ENCODE results near the gene LRRC8D. TPM values are rescaled to one million over a fixed set of nuclear protein-coding genes. Genes with fewer than 3 reads are reported as not detected.

LRRC8D gene
- total RNA-seq, 1 donor from 2014 or later = 4.4 TPM

DNA sequence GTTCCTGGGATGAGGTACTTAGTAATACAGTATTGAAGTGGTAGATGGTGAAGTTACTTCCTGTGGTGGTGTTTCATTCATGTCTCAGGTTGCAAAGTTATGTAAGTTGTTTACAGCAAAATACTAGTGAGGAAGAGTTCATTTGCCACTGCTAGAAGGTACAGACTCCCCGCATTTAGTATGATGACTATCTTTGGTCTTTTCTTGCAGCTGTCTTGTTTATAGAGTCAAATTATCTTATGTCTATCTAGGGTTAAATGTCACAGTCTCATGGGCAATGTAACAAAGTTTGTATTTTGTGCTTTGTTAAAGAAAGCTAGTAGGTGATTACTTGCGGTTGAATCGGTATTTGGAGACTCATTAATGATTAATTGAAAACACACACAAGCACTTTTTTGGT, 50.2 kb downstream of the LRRC8D start:
- TF ChIP-seq, protein P1, sequence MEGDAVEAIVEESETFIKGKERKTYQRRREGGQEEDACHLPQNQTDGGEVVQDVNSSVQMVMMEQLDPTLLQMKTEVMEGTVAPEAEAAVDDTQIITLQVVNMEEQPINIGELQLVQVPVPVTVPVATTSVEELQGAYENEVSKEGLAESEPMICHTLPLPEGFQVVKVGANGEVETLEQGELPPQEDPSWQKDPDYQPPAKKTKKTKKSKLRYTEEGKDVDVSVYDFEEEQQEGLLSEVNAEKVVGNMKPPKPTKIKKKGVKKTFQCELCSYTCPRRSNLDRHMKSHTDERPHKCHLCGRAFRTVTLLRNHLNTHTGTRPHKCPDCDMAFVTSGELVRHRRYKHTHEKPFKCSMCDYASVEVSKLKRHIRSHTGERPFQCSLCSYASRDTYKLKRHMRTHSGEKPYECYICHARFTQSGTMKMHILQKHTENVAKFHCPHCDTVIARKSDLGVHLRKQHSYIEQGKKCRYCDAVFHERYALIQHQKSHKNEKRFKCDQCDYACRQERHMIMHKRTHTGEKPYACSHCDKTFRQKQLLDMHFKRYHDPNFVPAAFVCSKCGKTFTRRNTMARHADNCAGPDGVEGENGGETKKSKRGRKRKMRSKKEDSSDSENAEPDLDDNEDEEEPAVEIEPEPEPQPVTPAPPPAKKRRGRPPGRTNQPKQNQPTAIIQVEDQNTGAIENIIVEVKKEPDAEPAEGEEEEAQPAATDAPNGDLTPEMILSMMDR (IDR thresholded peaks at IDR 0.05) = no peak
- TF ChIP-seq POLR2A (IDR thresholded peaks at IDR 0.05) (no peak), POLR2AphosphoS5 (IDR thresholded peaks at IDR 0.05; ENCODE audit: insufficient read depth in 1 of 2, low read depth in 1 of 2) (no peak)
- Histone ChIP-seq H3K27me3 (no peaks in the 10 kb centered on the region), H3K4me3 (no peak overlapping the region), H3K36me3 (no peaks in the 10 kb centered on the region), H3K27ac (no peak overlapping the region), H3K4me1 (peaks cover 9% of the 10 kb centered on the region), H3K9me3 (no peaks in the 10 kb centered on the region)
- intact Hi-C loops (cut with DNase I) = no loop called here
- no peak for DNase-seq (ENCODE audit: extremely low spot score in 2 of 2)

DNA sequence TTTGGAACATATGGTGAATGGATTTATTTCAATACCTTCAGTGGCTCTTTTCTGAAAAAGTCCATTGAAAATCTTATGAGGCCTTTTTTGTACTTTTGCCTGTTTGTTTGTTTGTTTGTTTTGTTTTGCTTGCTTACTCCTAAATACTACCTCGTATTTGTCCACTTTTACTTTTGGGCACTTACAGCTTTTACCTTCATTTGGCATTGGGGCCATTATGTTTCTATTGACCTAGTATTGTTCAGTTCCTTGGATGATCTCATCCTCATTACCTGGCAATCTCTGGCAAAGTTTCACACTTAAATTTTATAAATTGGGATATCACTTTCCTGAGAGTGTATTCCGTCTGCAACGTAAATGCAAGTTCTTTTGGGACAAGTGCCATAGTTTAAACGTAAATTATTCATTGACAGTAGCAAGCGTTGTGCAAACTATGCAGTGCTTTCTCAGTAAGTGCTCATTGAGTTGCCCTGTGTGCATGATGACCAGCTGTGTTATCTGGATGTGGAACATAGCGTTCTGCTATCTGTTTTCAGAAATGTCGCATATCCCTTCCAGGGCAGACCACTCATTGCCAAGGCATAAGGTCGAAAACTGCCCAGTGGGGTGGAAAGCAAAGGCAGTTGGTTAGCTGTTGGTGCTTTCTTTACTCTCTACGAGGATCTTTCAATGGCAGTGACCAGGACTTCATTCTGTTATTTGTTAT, 51.1 kb downstream of the LRRC8D start:
- no peaks in the 10 kb centered on the region for H3K9me3 ChIP-seq
- no peaks in the 10 kb centered on the region for H3K27me3 ChIP-seq
- no peaks in the 10 kb centered on the region for H3K36me3 ChIP-seq
- TF ChIP-seq, protein P1 (IDR thresholded peaks at IDR 0.05) = no peak
- TF ChIP-seq POLR2A (IDR thresholded peaks at IDR 0.05) (no peak), POLR2AphosphoS5 (IDR thresholded peaks at IDR 0.05; ENCODE audit: insufficient read depth in 1 of 2, low read depth in 1 of 2) (no peak)
- intact Hi-C loops (cut with DNase I) = no loop called here
- DNase-seq (ENCODE audit: extremely low spot score in 2 of 2) = no peak
- H3K4me3 ChIP-seq = no peak overlapping the region
- H3K4me1 ChIP-seq = peaks cover 9% of the 10 kb centered on the region
- H3K27ac ChIP-seq = no peak overlapping the region

DNA sequence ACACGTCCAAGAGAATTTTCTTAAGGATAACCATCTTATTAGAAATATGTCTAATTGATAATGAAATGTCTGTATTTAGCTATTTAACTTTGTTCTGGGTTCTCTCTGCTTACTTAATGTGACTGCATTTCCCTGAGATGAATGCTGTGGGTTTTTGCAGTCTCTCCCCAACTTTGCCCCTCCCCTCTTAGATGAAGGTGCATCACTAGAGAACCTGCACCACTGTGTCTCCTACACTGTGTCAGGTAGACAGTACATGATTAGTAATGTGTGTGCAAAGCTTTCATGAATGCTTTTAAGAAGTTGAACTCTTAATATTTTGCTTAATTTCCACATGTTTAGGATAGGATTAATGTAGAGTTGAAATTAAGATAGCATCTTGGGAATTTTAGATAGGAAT, 51.7 kb downstream of the LRRC8D start:
- Histone ChIP-seq H3K4me1 (peaks cover 9% of the 10 kb centered on the region), H3K4me3 (no peak overlapping the region), H3K9me3 (no peaks in the 10 kb centered on the region), H3K36me3 (no peaks in the 10 kb centered on the region), H3K27me3 (no peaks in the 10 kb centered on the region), H3K27ac (no peak overlapping the region)
- TF ChIP-seq POLR2AphosphoS5 (IDR thresholded peaks at IDR 0.05; ENCODE audit: insufficient read depth in 1 of 2, low read depth in 1 of 2) (no peak), POLR2A (IDR thresholded peaks at IDR 0.05) (no peak)
- TF ChIP-seq, protein P1 (IDR thresholded peaks at IDR 0.05) = no peak
- DNase-seq (ENCODE audit: extremely low spot score in 2 of 2) = no peak
- intact Hi-C loops (cut with DNase I) = no loop called here

DNA sequence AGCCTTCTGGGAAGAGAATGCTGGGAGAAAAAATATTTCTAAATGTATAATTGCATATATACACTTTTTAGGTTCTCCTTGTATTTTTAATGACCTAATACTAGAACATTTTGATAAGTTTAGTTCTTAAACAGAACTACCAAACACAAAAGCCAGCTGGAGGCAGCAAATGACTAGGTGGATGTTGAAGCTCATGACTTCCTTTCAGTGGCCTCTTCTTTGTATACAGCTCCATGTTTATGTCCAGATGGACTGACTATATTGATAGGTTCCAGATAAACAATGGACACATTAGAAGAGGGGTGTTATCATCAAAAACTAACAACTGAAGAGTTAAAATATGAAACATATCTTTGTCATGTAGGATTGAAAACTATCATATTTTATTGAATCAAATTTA, 52.5 kb downstream of the LRRC8D start:
- no peaks in the 10 kb centered on the region for H3K27me3 ChIP-seq
- intact Hi-C loops (cut with DNase I) = no loop called here
- H3K36me3 ChIP-seq = no peaks in the 10 kb centered on the region
- H3K4me1 ChIP-seq = peaks cover 9% of the 10 kb centered on the region
- TF ChIP-seq POLR2A (IDR thresholded peaks at IDR 0.05) (no peak), POLR2AphosphoS5 (IDR thresholded peaks at IDR 0.05; ENCODE audit: insufficient read depth in 1 of 2, low read depth in 1 of 2) (no peak)
- TF ChIP-seq, protein P1 (IDR thresholded peaks at IDR 0.05) = no peak
- DNase-seq (ENCODE audit: extremely low spot score in 2 of 2) = no peak
- no peak overlapping the region for H3K4me3 ChIP-seq
- no peak overlapping the region for H3K27ac ChIP-seq
- no peaks in the 10 kb centered on the region for H3K9me3 ChIP-seq

DNA sequence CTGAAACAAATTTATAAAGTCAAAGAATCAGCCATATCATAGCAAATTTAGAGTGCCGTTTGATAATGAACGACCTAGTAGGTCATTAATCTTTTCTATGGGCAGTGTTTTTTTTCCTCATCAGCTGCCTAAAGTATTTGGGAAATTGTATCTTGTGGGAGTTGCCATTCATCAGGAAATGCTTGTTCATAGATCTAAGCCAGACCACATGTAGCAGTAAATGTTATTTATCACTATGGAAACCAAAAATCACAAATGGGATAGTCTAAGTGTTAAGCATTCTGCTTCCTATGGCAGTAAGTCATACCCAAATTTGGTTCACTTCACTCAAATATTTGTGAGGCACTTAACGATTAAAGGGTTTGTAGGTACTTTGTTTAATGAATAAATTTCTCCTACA, 52.9 kb downstream of the LRRC8D start:
- no peaks in the 10 kb centered on the region for H3K9me3 ChIP-seq
- TF ChIP-seq POLR2AphosphoS5 (IDR thresholded peaks at IDR 0.05; ENCODE audit: insufficient read depth in 1 of 2, low read depth in 1 of 2) (no peak), POLR2A (IDR thresholded peaks at IDR 0.05) (no peak)
- TF ChIP-seq, protein P1 (IDR thresholded peaks at IDR 0.05) = no peak
- H3K27ac ChIP-seq = no peak overlapping the region
- H3K4me1 ChIP-seq = peaks cover 9% of the 10 kb centered on the region
- H3K4me3 ChIP-seq = no peak overlapping the region
- intact Hi-C loops (cut with DNase I) = no loop called here
- no peaks in the 10 kb centered on the region for H3K36me3 ChIP-seq
- H3K27me3 ChIP-seq = no peaks in the 10 kb centered on the region
- no peak for DNase-seq (ENCODE audit: extremely low spot score in 2 of 2)
